Colonic mucosa (tissue), 4 donors: ENCODE results near the gene TMPRSS7. TPM values are rescaled to one million over a fixed set of nuclear protein-coding genes. Genes with fewer than 3 reads are reported as not detected.
A peak's percentile ranks its signal among the peaks of the same experiment; 100 is the strongest.

Source experiments
- DNase-seq: peaks from one replicate; pipeline ENCODE4 v3.0.0-alpha.2; 2020
- H3K27ac ChIP-seq: fragments of 200-600 bp; one replicate; pipeline ENCODE4 v1.8.0; 2021
- H3K27me3 ChIP-seq: fragments of 200-600 bp; one replicate; pipeline ENCODE4 v1.8.0; 2021
- H3K36me3 ChIP-seq: fragments of 200-600 bp; one replicate; pipeline ENCODE4 v1.8.0; 2021
- H3K4me1 ChIP-seq: fragments of 200-600 bp; one replicate; pipeline ENCODE4 v1.8.0; 2021; ENCODE audit warnings: mild to moderate bottlenecking
- H3K4me3 ChIP-seq: fragments of 200-600 bp; one replicate; pipeline ENCODE4 v1.8.0; 2021
- H3K9ac ChIP-seq, 2 donors: one replicate each; pipeline ENCODE4 v1.7.0; 2013; ENCODE audit warnings: control low read depth in 2 of 2, low read depth in 2 of 2, low read length in 2 of 2
- H3K9me3 ChIP-seq: fragments of 200-600 bp; one replicate; pipeline ENCODE4 v1.8.0; 2021
- CTCF ChIP-seq: fragments of 200-600 bp; IDR thresholded peaks from one replicate; pipeline ENCODE4 v1.8.0; 2022; ENCODE audit warnings: antibody characterized with exemption, mild to moderate bottlenecking
- intact Hi-C: fragments of 100-400 bp; cut with DNase I; formaldehyde crosslinking; loops from one replicate; pipeline ENCODE4 v1.14.1; 2022
- total RNA-seq, 2 donors: library from RNA; stranded (reverse); fragmentation: NEBNext Ultra II Directional in 1 of 2; extraction: Animal tissue kit (Norgen Biotek cat#: 25700) in 1 of 2; gene quantifications; one replicate each; pipeline ENCODE4 v1.2.1, GENCODE V29; 2021
- donor health status: healthy.
- donor health status: DM: no; HTN: no; CAD: no.
- donor health status: DM: no; HTN: no; CAD: no.

TMPRSS7 gene
- total RNA-seq, 2 donors from 2014 or later, result not detected

- no peak overlapping the region for H3K9ac ChIP-seq
- no peak overlapping the region for H3K27ac ChIP-seq
- intact Hi-C loops, result no loop called here
- TF ChIP-seq CTCF, result no peak
- H3K9me3 ChIP-seq, result no peaks in the 10 kb centered on the region
- H3K27me3 ChIP-seq, result no peaks in the 10 kb centered on the region
- no peaks in the 10 kb centered on the region for H3K4me1 ChIP-seq
- no peaks in the 10 kb centered on the region for H3K36me3 ChIP-seq
- no peak for DNase-seq
- H3K4me3 ChIP-seq, result no peak overlapping the region
Measured at GRCh38 chr3:112009670-112010069, 24.9 kb upstream of the TMPRSS7 start.

- Histone ChIP-seq H3K4me3 (no peak overlapping the region), H3K36me3 (no peaks in the 10 kb centered on the region), H3K9me3 (no peaks in the 10 kb centered on the region), H3K4me1 (no peaks in the 10 kb centered on the region), H3K27ac (no peak overlapping the region), H3K9ac (no peak overlapping the region), H3K27me3 (no peaks in the 10 kb centered on the region)
- DNase-seq, result no peak
- intact Hi-C loops, result no loop called here
- no peak for TF ChIP-seq CTCF
Measured at GRCh38 chr3:112010636-112011035, 23.9 kb upstream of the TMPRSS7 start.

- TF ChIP-seq CTCF, result no peak
- no peak overlapping the region for H3K27ac ChIP-seq
Measured at GRCh38 chr3:112011376-112011940, 23.1 kb upstream of the TMPRSS7 start.

GRCh38 chr3:112012205-112012992, 22.1 kb upstream of the TMPRSS7 start:
- Histone ChIP-seq H3K4me3 (no peak overlapping the region), H3K27me3 (no peaks in the 10 kb centered on the region), H3K36me3 (no peaks in the 10 kb centered on the region), H3K4me1 (no peaks in the 10 kb centered on the region), H3K9ac (no peak overlapping the region), H3K9me3 (no peaks in the 10 kb centered on the region), H3K27ac (no peak overlapping the region)
- no peak for DNase-seq
- intact Hi-C loops, result no loop called here
- no peak for TF ChIP-seq CTCF

More at GRCh38 chr3:112011376-112011940, 23.1 kb upstream of the TMPRSS7 start:
- Histone ChIP-seq H3K36me3 (no peaks in the 10 kb centered on the region), H3K4me3 (no peak overlapping the region), H3K27me3 (no peaks in the 10 kb centered on the region), H3K9ac (no peak overlapping the region), H3K4me1 (no peaks in the 10 kb centered on the region), H3K9me3 (no peaks in the 10 kb centered on the region)
- DNase-seq, result no peak
- intact Hi-C loops, result no loop called here

GRCh38 chr3:112013058-112013783, 21.3 kb upstream of the TMPRSS7 start:
- Histone ChIP-seq H3K27me3 (no peaks in the 10 kb centered on the region), H3K27ac (no peak overlapping the region), H3K36me3 (no peaks in the 10 kb centered on the region), H3K9me3 (no peaks in the 10 kb centered on the region), H3K9ac (no peak overlapping the region), H3K4me1 (no peaks in the 10 kb centered on the region), H3K4me3 (no peak overlapping the region)
- DNase-seq, result peak; percentile 55
- TF ChIP-seq CTCF, result peak; percentile 44
- intact Hi-C loops, result no loop called here
